T-helper 1 cell treated with Interleukin-12 subunit alpha and Interleukin-12 subunit beta and Interleukin-4 antibody, amounts not matched to agents 30 μg/mL and 1 μg/mL, for 36 hours (primary cell): ENCODE results near the gene LRRC45.

Experiments used
- H3K27ac Mint-ChIP-seq: one replicate; pipeline ENCODE4 v1.8.0; 2021; ENCODE audit warnings: mild to moderate bottlenecking, mixed read lengths
- H3K27me3 Mint-ChIP-seq: one replicate; pipeline ENCODE4 v1.8.0; 2021; ENCODE audit warnings: low read depth, mixed read lengths
- H3K36me3 Mint-ChIP-seq: one replicate; pipeline ENCODE4 v1.8.0; 2021; ENCODE audit warnings: low read depth, mixed read lengths
- H3K4me1 Mint-ChIP-seq: one replicate; pipeline ENCODE4 v1.8.0; 2021; ENCODE audit warnings: low read depth, mixed read lengths
- H3K4me3 Mint-ChIP-seq: one replicate; pipeline ENCODE4 v1.8.0; 2021; ENCODE audit warnings: mild to moderate bottlenecking, moderate library complexity, mixed read lengths
- H3K9me3 Mint-ChIP-seq: one replicate; pipeline ENCODE4 v1.8.0; 2021; ENCODE audit warnings: mixed read lengths

LRRC45 gene

DNA sequence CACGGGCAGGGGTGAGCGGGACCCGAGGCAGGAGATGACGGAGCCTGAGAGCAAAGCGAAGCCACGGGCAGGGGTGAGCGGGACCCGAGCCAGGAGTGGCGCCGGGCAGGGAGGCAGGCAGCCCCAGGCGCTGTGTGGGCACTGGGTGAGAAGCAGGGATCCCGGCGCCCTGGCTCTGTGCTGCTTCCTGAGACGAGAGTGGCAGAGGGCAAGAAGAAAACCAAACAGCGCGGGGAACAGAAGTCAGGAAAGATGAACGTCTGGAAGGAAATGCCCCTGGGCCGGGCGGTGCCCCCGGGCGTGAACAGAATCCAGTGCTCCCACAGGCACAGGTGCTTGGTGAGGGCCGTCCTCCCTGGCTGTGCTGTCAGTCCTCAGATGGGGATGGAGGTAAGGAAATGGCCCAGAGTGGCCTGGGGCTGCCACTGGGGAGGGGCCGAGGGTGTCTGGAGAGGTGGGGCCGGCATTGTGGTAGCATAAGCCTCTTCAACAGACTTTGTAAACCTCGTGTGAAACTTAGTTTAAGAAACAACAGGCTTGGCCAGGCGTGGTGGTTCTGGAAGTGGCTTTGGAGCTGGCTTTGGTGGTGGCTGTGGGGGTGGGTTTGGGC is 35.8 kb upstream of the LRRC45 start:
- H3K4me1 Mint-ChIP-seq = peaks cover 4% of the 10 kb centered on the region
- no peak overlapping the region for H3K4me3 Mint-ChIP-seq
- no peak overlapping the region for H3K27ac Mint-ChIP-seq
- peaks cover 6% of the 10 kb centered on the region for H3K36me3 Mint-ChIP-seq
- H3K9me3 Mint-ChIP-seq = no peaks in the 10 kb centered on the region
- no peaks in the 10 kb centered on the region for H3K27me3 Mint-ChIP-seq

DNA sequence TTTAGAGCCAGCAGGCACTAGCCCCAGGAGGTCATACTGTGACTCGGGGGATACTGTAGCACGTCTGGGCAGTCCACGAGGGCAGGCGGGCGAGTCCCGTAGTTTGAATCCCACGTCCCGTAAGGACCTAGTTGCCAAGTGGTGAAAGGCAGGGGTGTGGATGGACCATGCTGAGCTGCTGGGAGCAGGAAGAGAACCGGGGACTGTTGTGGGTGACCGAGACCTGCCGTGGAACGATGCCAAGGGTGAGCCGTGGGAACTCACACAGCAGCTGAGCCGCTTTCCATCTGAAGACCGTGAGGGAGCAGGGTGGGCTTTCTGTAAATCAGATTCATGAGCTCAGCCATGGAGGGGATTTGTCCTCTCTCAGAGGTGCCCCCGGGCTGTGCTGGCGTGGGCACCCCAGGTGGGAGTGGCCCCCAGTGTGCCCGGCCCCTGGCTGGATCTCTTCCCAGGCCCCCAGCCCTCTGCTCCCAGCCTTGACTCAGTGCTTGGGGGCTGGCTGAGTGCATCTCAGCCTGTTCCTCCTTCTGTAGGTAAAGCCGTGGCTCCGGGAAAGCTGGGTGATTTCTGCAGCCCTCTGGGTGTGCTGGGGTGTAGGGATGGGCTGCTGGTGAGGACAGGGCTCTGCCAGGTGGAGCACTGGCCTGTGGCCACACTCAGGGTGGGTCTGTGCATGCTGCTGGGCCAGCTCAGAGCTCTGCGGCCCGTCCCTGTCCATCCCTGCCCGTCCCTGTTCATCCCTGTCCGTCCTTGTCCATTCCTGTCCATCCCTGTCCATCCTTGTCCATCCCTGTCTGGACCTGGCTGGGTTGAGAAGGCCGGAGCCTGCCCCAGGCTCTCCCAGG is 32.0 kb upstream of the LRRC45 start:
- H3K9me3 Mint-ChIP-seq = no peaks in the 10 kb centered on the region
- H3K27ac Mint-ChIP-seq = no peak overlapping the region
- no peaks in the 10 kb centered on the region for H3K27me3 Mint-ChIP-seq
- no peaks in the 10 kb centered on the region for H3K36me3 Mint-ChIP-seq
- no peaks in the 10 kb centered on the region for H3K4me1 Mint-ChIP-seq
- no peak overlapping the region for H3K4me3 Mint-ChIP-seq

DNA sequence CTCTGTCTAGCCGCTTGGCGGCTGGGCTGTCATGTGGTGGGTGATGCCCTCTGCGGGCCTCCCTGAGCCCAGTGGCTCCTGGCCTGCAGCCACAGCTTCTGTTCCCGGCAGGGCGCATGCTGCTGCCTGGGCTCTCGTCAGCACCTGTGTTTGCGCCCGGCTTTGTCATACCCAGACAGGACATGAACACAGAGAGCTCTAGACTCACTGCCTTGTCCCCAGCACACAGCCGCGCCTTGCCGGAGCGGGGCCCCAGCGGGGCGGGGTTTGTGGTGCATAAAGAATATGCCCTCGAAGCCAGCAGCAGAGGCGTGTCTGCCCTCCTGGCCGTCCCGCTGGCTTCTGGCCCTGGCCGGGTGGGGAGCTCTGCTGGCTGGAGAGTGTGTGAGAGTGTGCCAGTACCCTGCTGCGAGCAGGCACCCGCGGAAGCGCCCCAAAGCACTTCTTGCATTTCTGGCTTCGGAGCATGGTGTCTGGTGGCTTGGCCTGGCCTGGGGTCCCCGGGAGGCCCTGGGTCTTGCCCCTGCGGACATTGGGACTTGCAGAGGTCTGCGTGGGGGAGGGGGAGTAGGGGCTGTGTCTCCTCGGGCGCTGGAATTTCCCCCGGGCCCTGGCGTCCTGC is 31.3 kb upstream of the LRRC45 start:
- Mint-ChIP-seq H3K27ac (no peak overlapping the region), H3K27me3 (no peaks in the 10 kb centered on the region), H3K4me3 (no peak overlapping the region), H3K36me3 (no peaks in the 10 kb centered on the region), H3K4me1 (no peaks in the 10 kb centered on the region), H3K9me3 (no peaks in the 10 kb centered on the region)

DNA sequence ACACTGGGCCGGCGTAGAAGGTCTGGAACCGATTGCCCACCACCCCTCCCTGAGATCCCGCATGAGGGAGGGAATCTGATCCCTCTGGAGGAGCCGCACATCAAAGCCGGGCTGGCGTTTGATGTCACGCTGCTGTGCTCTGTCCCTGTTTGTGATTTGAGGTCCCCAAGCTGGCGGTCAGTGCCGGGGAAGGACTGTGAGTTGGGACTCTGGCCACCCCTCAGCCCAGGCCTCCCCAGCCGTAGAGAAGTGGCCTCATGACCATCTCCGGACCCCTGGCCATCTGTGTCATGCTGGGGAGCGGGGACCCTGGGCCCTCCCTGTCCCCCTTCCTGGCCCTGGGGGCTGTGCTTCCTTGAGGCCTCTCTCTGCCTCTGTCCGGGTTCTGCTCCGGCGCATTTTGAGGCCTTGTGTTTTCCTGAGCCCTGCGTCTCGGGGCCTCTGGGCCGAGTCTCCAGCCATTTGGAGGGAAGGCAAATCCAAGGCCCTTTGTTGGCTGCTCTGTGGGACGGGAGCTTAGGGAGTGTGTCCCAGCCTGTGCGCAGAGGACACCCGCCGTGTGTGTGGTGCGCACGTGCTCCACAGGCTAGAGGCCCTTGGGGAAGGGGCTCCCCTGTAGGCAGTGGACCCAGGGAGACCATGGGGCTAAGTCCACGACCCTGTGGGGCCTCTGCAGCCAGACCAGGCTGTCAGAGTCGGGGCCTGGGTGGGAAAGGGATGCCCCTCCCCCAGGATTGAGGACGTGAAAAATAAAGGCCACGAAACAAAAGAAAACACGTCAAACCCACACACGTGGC is 30.6 kb upstream of the LRRC45 start:
- Mint-ChIP-seq H3K27ac (no peak overlapping the region), H3K9me3 (no peaks in the 10 kb centered on the region), H3K4me3 (no peak overlapping the region), H3K36me3 (no peaks in the 10 kb centered on the region), H3K27me3 (no peaks in the 10 kb centered on the region), H3K4me1 (no peaks in the 10 kb centered on the region)

DNA sequence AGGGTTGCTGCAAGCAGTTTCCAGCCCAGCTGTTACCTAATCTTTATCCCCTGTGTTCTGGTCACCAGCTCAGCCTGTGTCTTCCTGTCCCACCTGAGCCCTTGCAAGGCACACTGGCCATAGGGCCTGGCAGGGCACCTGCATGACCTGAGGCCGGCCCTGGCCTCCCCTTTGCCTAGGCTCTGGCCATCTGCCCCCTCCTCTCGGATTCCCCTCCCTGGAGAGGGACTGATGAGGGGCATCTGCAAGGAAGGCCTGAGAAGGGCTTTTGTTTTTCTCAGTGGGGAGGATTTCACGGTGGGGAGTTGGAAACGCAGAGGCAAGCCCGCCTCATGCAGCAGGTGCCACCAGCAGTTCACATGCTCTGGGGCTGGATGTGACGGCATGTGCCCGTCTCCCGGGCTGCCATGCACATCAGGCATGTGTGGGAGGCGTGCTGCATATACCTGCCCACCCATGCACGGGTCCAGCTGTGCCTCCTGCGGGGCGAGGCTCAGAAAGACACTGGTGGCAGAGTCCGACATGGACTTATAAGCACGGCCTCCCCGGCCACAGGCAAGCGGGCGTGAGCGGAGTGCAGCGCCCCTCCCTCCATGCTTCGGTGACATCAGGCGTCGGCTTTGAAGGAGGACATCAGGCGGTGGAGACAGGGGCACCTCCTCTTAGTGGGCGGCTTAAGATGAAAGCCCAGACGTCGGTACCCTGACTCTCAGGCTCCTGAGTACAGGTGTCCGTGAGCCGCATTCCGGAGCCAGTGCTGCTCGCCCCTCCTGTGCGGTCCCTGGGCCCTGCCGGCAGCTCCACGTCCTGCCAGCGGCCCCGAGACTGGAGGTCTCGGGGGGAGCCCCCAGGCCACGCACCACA is 29.1 kb upstream of the LRRC45 start:
- H3K4me1 Mint-ChIP-seq = no peaks in the 10 kb centered on the region
- no peaks in the 10 kb centered on the region for H3K27me3 Mint-ChIP-seq
- no peaks in the 10 kb centered on the region for H3K36me3 Mint-ChIP-seq
- H3K4me3 Mint-ChIP-seq = no peak overlapping the region
- no peak overlapping the region for H3K27ac Mint-ChIP-seq
- H3K9me3 Mint-ChIP-seq = no peaks in the 10 kb centered on the region

DNA sequence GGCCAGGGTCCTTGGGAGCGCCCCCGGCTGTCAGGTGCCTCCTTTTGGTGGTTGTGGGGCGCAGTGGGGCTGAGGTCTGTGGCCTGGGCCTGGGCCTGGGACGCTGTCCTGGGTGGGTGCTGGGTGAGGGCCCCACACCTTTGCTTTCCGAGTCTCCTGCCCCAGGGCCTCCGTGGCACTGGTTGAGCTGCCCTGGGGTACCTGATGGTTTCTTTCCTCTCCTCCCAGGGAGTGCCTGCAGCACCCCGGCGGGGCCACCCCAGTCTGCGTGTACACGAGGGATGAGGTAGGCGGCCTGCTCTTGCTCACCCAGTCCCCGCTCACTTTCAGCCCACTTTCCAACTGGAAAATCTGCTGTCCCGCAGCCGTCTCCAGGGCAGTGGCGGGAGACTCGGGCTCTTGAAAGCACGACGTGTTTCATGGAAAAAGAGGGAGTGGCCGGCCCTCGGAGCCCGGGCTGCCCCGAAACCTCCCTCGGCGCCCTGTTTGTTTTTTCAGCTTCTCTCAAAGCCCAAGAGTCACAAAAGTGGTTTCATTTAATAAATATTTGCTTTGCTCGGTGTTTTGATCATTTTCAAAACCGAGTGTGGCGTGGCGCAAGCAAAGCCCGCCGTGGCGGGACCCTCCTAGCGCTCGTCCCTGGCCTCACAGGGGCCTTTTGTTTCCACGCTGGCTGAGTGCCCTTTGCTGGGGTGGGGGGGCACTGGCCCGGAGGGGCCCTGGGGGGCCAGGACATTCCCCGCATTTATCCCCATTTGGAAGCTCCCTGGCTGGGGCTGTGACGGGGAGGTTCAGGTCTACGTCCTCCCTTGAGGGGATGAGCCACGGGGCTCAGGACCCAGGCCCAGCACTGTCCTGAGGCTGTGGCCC is 28.3 kb upstream of the LRRC45 start:
- Mint-ChIP-seq H3K36me3 (no peaks in the 10 kb centered on the region), H3K4me1 (no peaks in the 10 kb centered on the region), H3K27me3 (no peaks in the 10 kb centered on the region), H3K27ac (no peak overlapping the region), H3K4me3 (no peak overlapping the region), H3K9me3 (no peaks in the 10 kb centered on the region)

DNA sequence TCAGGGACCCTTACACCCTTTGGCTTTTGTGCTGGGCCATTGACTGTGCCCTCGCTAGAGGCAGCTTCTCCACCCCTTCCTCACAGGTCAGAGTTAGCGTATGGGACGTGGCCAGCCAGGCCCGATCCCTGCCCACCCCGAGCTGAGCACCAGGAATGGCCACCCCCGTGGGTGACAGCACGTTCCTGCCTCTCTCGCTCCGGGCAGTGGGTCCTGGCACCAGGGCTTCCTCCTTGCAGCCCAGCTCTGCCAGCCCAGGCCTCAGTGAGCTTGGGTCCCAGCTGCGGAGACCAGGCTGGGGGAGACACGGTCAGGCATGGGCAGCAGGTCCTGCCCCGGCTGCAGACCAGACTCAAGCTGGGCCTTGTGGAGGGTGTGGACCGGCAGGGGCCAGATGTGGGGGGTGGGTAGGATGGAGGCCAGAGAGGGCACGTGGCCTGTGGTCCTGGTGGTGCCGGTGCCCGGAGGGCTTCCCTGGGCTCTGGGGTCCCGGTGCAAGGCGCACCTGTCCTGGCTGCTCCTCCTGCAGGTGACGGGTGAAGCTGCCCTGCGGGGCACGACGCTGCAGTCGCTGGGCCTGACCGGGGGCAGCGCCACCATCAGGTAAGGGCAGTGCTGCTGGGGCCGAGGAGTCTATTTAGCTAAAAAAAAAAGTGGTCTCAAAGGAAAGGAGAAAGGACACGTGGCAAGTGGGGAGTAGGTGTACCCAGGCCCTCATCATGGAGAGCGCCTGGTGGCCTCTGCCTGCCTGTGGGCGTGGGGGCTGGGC is 27.5 kb upstream of the LRRC45 start:
- H3K27ac Mint-ChIP-seq = no peak overlapping the region
- H3K9me3 Mint-ChIP-seq = no peaks in the 10 kb centered on the region
- H3K4me1 Mint-ChIP-seq = no peaks in the 10 kb centered on the region
- no peak overlapping the region for H3K4me3 Mint-ChIP-seq
- no peaks in the 10 kb centered on the region for H3K36me3 Mint-ChIP-seq
- H3K27me3 Mint-ChIP-seq = no peaks in the 10 kb centered on the region

DNA sequence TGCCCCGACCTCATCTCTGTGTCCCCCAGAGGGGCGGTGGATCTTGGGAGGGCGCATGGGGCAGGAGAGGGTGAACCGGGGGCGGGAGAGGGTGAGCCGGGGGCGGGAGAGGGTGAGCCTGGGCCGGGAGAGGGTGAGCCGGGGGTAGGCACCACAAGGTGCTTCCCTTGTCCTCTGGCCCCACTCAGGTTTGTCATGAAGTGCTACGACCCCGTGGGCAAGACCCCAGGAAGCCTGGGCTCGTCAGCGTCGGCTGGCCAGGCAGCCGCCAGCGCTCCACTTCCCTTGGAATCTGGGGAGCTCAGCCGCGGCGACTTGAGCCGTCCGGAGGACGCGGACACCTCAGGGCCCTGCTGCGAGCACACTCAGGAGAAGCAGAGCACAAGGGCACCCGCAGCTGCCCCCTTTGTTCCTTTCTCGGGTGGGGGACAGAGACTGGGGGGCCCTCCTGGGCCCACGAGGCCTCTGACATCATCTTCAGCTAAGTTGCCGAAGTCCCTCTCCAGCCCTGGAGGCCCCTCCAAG is 26.8 kb upstream of the LRRC45 start:
- Mint-ChIP-seq H3K4me3 (no peak overlapping the region), H3K36me3 (no peaks in the 10 kb centered on the region), H3K9me3 (no peaks in the 10 kb centered on the region), H3K27ac (no peak overlapping the region), H3K27me3 (no peaks in the 10 kb centered on the region), H3K4me1 (no peaks in the 10 kb centered on the region)

DNA sequence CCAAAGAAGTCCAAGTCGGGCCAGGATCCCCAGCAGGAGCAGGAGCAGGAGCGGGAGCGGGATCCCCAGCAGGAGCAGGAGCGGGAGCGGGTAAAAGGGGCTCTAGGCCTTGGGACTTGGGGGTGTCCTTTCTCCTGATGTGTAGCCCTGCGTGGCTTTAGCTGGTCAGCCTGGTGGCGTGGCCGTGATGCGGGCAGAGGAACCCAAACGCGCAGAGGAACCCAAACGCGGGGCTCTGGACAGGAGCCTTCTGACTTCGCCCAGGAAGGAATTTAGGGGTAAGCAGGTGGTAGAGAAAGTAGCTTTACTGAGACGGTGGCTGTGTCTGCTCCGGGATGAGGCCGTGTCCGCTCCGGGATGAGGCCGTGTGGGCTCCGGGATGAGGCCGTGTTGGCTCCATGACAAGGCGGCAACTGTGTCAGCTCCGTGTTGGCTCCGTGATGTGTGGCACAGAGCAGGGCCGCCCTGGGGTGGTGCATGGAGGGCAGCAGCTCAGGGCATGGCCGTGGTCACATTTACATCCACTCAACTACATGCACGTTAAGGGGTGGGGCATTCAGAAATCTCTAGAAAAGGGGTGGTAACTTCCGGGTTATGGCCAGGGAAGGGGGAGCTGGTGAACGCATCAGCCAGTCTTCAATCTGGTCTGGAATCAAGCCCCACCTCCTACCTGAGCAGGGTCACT is 26.2 kb upstream of the LRRC45 start:
- Mint-ChIP-seq H3K27ac (no peak overlapping the region), H3K4me3 (no peak overlapping the region), H3K4me1 (no peaks in the 10 kb centered on the region), H3K9me3 (no peaks in the 10 kb centered on the region), H3K36me3 (no peaks in the 10 kb centered on the region), H3K27me3 (no peaks in the 10 kb centered on the region)

DNA sequence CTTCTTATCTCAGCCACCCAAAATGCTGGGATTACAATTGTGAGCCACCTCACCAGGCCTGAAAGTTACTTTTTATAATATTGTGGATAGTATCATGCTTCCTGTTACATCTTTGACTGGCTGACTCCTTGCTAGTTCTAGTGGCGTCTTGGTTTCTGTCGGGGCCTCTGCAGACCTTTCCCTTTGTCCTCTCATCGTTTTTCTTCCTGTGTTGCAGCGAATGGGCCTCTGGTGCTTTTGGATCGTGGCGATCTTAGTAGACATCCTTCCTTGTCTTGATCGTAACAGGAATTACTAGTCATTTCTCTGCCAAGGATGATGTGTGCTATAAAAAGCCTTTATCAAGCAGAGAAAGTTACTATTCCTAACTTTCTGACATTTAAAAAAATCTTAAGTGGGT is 24.9 kb upstream of the LRRC45 start:
- H3K36me3 Mint-ChIP-seq = no peaks in the 10 kb centered on the region
- H3K27ac Mint-ChIP-seq = no peak overlapping the region
- H3K4me3 Mint-ChIP-seq = no peak overlapping the region
- no peaks in the 10 kb centered on the region for H3K4me1 Mint-ChIP-seq
- no peaks in the 10 kb centered on the region for H3K27me3 Mint-ChIP-seq
- H3K9me3 Mint-ChIP-seq = no peaks in the 10 kb centered on the region

DNA sequence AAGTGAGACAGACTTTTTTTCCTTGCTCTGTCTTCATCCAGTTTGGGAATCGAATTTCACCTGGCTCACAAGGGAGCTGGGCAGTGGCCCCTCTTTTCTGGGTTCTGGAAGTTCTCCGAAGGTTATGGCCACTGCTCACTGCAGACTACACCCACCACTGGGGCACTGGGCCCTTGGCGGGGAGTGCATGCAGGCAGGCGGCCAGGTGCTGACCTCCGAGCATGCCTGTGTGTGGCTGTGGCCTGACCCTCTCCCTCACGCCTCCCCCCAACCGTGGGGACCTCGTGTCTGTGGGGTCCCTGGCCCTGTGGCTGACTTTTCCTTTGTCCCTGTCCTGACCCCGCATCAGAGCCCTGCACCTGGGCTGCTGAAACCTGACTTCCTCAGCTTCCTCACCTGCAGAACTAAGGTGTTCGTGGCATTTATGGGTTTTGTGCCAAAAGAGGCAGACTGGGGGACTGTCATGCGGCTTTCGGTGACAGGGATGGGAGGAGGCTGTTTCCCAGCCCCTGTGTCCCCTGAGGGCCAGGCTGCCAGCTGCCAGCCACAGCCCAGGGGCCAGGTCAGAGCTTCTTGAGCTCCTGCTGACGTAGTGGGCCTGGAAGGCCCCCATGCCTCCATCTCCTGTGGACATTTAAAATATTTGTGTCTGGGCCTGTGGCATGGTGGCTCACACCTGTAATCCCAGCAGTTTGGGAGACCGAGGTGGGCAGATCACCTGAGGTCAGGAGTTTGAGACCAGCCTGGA is 24.2 kb upstream of the LRRC45 start:
- Mint-ChIP-seq H3K4me1 (no peaks in the 10 kb centered on the region), H3K4me3 (no peak overlapping the region), H3K27me3 (no peaks in the 10 kb centered on the region)

More for the DNA sequence above, 24.2 kb upstream of the LRRC45 start:
- Mint-ChIP-seq H3K27ac (no peak overlapping the region), H3K36me3 (no peaks in the 10 kb centered on the region), H3K9me3 (no peaks in the 10 kb centered on the region)
